A549 (cell line): Measurements from ENCODE around the gene CPNE4.

Experiments
- CBX2 ChIP-seq: fragments of 200-600 bp; sonication (generic); IDR thresholded peaks from 2 replicates; pipeline ENCODE4 v1.6.1; 2016; ENCODE audit warnings: low read depth, mild to moderate bottlenecking, borderline replicate concordance
- EP300 ChIP-seq, 2 experiments: fragments of >200 bp; sonication (Bioruptor Twin); formaldehyde crosslinking; IDR thresholded peaks; 2 replicates in 1 of 2; 3 replicates in 1 of 2; pipeline ENCODE4 v1.6.1; 2016 to 2017
- KDM5A ChIP-seq: fragments of 200-600 bp; sonication (generic); IDR thresholded peaks from 2 replicates; pipeline ENCODE4 v1.6.1; 2016; ENCODE audit warnings: antibody characterized with exemption, mild to moderate bottlenecking
- POLR2A ChIP-seq: IDR thresholded peaks from 2 replicates; pipeline ENCODE4 v1.6.1; 2012; ENCODE audit warnings: mild to moderate bottlenecking, low read length
- TF ChIP-seq, protein P1 (sequence below): fragments of >200 bp; sonication (Bioruptor Twin); formaldehyde crosslinking; IDR thresholded peaks from 3 replicates; pipeline ENCODE4 v1.5.1; 2016

DNA sequence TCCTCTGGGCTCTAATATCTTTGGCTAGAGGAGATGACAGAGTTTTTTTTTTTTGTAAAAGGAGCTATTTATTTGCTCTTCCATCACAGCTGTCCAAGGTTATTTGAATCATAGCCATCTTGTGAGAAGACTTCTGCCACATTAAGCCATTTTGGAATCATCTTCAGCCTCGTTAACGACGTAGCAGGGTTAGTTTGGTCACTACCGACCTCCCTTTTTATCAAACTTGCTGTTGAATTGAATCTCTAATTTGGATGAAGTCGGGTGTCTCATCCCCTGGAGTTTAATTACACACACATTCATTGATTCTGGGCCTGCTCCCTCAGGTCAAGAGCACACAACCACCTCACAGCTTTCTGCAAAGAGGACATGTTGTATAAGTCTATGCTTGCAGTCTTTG is 238.7 kb downstream of the CPNE4 start:
- TF ChIP-seq KDM5A, result no peak
- TF ChIP-seq POLR2A, result no peak
- TF ChIP-seq EP300 (IDR thresholded peaks at IDR 0.05), result no peak
- TF ChIP-seq, protein P1, sequence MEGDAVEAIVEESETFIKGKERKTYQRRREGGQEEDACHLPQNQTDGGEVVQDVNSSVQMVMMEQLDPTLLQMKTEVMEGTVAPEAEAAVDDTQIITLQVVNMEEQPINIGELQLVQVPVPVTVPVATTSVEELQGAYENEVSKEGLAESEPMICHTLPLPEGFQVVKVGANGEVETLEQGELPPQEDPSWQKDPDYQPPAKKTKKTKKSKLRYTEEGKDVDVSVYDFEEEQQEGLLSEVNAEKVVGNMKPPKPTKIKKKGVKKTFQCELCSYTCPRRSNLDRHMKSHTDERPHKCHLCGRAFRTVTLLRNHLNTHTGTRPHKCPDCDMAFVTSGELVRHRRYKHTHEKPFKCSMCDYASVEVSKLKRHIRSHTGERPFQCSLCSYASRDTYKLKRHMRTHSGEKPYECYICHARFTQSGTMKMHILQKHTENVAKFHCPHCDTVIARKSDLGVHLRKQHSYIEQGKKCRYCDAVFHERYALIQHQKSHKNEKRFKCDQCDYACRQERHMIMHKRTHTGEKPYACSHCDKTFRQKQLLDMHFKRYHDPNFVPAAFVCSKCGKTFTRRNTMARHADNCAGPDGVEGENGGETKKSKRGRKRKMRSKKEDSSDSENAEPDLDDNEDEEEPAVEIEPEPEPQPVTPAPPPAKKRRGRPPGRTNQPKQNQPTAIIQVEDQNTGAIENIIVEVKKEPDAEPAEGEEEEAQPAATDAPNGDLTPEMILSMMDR, result no peak
- no peak for TF ChIP-seq CBX2
